NCI-H2196 treated with DMSO at 0.1 percent for 48 hours (cell line): Measurements from ENCODE around the gene PIK3AP1.

Experiments
- DNase-seq: peaks from one replicate; lab custom pipeline; 2025; ENCODE audit not compliant: unreplicated experiment; lab: John Stamatoyannopoulos, UW

PIK3AP1 gene

GRCh38 chr10:96647466-96647865 lies 72.8 kb downstream of the PIK3AP1 start:
- no peak for DNase-seq

GRCh38 chr10:96646751-96647166 lies 73.6 kb downstream of the PIK3AP1 start:
- no peak for DNase-seq

DNA sequence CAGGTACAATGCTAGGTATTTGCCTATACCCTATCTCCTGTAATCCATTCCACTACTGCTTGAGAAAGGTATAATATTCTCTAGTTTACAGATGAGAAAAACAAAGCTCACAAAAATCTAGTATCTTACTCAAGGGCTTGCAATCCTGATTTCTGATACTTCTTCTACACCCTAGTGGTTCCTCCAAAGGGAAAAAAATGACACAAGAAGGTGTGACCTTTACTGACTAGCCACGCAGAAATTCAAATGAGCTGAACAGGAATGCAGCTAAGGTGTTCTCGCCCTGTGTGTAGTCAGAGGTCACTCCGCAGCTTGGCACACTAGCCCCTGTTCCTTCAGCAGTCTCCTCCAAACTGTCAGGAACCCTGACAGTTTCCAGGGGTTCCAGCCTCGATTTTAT lies 74.0 kb downstream of the PIK3AP1 start:
- DNase-seq, result no peak

DNA sequence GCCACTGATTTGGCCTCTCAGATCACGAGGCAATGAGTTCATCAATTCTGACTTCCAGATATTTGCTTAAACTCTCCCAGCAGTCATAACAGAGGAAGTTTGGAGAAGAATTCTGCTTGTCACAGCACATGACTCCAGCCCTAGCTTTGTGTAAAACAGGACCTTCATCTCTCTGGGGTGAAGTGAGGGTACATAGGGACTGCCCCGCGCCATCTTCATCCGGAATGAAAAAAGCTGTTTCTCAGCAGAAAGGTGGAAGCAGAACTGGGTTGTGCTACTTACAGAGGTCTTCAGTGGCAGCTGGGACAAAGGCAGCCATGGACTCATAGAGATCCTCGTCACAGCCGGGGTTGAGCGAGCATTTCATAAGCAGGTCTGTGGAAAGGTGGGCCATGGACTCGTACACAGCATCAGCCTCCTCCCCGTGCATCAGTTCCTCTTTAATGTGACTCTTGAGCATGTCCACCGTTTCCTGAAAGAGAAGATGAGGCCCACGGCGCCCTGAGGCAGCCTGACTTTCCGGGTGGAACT lies 75.1 kb downstream of the PIK3AP1 start:
- DNase-seq, result no peak

DNA sequence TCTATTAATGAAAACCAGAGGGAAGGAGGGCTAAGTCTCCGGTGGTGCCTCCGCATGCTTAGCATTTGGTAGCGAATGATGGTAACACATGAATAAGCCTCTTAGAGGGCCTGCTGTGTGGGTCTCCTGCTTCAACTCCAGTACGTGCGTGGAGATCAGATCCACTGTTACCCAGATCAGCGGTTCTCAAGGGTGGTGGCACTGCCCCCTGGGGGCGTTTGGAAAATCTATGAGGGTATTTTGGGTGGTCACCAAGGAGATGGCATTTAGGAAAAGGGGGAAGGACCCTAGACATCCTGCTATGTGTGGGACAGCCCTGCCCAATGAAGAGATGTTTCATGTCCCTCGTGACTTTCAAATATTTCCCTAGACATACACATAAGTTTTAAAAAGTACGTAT lies 76.4 kb downstream of the PIK3AP1 start:
- DNase-seq, result no peak

DNA sequence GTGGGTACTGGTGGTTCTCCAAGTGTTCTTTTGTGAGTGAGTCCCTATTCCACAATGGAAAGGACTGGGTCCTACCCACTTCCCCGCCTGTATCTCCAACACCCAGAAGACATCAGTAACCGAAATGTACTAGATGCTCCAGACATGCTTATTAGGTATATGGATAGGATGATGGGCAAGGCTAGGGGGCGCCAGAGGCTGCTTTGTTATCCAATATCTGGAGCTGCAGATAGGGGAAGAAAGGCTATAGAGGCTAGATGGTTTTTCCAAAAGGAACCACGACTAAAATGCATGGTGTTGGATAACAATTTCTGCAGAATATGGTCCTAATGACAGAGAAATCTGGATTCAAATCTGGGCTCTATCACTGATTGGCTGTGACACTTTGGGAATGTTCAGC lies 77.3 kb downstream of the PIK3AP1 start:
- DNase-seq, result no peak

DNA sequence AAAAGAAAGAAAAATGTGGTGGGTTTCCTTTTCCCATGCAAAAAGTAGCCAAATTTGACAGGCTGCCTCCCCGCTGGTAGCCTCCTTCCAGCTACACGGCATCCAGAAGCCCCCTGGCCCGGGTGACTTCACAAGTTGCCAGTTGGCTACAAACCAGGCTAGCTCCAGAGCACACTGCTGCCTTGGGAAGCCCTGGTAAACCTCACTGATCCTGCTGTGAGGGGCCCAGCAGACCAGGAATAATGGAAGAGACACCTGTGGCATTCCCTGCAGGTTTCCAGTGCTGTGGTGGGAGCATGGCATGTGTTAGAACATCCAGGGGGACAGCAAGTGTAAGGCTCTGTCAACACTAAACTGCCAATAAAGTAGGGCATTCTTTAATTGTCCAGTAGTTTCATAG lies 77.8 kb downstream of the PIK3AP1 start:
- DNase-seq, result no peak

- no peak for DNase-seq
Measured at GRCh38 chr10:96641396-96642295, 78.7 kb downstream of the PIK3AP1 start.

GRCh38 chr10:96639899-96640298 lies 80.4 kb downstream of the PIK3AP1 start:
- no peak for DNase-seq

DNA sequence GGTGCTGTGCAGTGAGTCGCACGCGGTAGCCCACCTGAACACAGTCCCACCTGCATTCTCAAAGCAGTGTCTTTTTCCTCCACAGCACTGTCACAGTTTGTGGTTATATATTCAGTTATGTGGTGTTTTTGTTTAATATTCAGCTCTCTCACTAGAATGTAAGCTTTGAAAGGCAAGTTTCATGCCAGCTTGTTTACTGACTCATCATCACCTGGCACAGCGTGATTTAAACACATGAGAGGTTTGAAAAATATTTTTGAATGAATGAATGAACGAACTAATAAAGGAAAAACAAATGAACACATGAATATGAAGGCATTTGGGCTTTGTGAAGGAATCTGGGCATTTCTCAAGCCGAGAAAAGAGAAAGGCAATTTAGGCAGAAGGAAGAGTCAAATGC lies 81.6 kb downstream of the PIK3AP1 start:
- no peak for DNase-seq

GRCh38 chr10:96638120-96638519 lies 82.2 kb downstream of the PIK3AP1 start:
- no peak for DNase-seq

- no peak for DNase-seq
Measured at GRCh38 chr10:96637709-96638108, 82.6 kb downstream of the PIK3AP1 start.

GRCh38 chr10:96636551-96636950 lies 83.8 kb downstream of the PIK3AP1 start:
- DNase-seq, result no peak

- DNase-seq, result no peak
Measured at GRCh38 chr10:96632974-96633710, 87.2 kb downstream of the PIK3AP1 start.

DNA sequence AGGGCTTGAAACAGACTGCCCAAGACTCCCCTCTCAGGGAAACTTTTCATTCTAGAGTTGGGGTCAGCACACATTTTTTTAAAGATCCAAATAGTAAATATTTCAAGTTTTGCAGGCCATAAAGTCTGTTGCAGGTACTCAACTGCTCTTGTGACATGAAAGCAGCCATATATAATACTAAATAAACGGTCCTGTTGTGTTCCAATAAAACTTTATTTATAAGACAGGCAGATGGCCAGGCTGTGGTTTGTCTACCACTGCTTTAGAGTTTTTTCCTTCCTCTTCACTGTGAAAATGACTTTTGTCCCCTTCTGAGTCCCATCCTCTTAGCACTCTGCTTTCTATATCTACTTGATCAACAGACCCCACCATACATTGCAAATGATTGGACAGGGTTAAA lies 93.0 kb downstream of the PIK3AP1 start:
- no peak for DNase-seq

DNA sequence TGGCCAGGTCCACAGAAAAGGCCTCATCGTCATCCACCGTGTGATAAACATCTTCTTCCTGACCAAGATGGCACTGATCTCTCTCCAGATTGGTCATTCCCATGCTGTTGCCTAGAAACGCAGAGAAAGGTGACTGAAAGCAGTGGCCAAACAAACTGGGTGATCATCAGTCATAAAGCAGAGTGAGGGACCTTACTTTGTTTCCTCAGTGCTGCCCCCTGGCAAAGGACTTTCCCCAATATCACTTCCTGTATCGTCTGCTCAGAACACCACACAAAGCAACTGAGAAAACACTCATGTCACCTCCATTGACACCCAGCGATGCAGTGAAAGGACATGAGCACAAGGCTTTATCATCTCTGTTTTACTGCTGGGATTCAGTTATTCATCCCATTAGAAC lies 93.5 kb downstream of the PIK3AP1 start:
- no peak for DNase-seq

GRCh38 chr10:96625173-96625572 lies 95.1 kb downstream of the PIK3AP1 start:
- DNase-seq, result no peak

- DNase-seq, result no peak
Measured at GRCh38 chr10:96622013-96622787, 98.1 kb downstream of the PIK3AP1 start.

GRCh38 chr10:96619796-96620773 lies 100.2 kb downstream of the PIK3AP1 start:
- DNase-seq, result no peak

DNA sequence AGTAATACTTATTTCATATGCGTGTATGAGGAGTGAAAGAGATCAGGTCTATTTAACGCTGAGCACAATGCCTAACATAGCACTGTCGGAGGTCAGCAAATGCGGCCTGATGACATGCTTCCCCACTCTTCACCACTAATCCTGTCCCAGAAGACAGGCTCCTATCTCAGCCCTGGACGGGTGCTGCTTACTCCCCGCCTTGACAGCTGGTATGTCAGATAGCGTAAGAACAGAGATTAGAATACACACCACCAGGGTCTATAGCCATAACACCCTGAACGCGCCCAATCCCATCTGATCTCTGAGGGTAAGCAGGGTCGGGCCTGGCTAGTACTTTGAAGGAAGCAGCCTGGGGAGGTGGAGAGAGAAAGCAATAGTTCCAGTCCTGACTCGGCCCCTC lies 101.2 kb downstream of the PIK3AP1 start:
- no peak for DNase-seq
